Stimulated activated CD4-positive, alpha-beta T cell treated with anti-CD3 and anti-CD28 coated beads, Interleukin-15, amount 100 ng/mL, for 24 hours (primary cell): Measurements from ENCODE around the gene HAUS7.

Source experiments
- DNase-seq: peaks from one replicate; pipeline ENCODE4 v3.0.0-alpha.2; 2020

The HAUS7 gene

GRCh38 chrX:153470411-153471363 is at the start of gene HAUS7:
Gene HAUS7, minus strand, starts transcription at chrX:153470576. Its CDS starts 19 bp downstream, at chrX:153470557.
- DNase-seq = peak; percentile 88

- DNase-seq = no peak
Observed at GRCh38 chrX:153519569-153520286, 49.4 kb upstream of the HAUS7 start.

GRCh38 chrX:153517946-153518834 is 47.8 kb upstream of the HAUS7 start:
- DNase-seq = no peak

DNA sequence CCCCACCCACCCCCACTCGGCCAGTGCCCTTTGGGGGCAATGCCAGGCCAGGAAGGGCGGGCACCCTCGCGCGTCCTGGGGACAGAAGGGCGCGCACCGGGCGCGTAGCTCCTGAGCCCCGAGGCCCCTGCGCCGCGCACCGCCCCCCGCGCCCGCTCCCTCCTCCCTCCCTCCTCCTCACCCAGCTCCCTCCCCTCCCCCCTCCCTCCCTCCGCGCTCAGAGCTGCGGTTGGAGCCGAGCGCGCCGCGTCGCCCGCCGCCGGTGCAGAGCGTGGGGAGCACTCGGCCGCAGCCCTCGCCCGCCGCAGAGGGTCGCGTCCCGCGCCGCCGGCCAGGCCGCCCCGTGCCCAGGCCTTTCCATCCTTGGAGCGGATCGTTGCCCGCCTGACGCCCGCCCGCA is 47.0 kb upstream of the HAUS7 start, which contains the start of gene ATP2B3:
ATP2B3 (plus strand) TSS at position 220 of the 400 bp plus-strand sequence. CDS start 18,606 bp downstream, outside the sequence.
- DNase-seq = no peak

GRCh38 chrX:153516073-153516472 is 45.7 kb upstream of the HAUS7 start:
- no peak for DNase-seq

GRCh38 chrX:153515435-153515834 is 45.1 kb upstream of the HAUS7 start:
- no peak for DNase-seq

GRCh38 chrX:153514259-153514658 is 43.9 kb upstream of the HAUS7 start:
- no peak for DNase-seq

GRCh38 chrX:153513265-153513664 is 42.9 kb upstream of the HAUS7 start:
- DNase-seq = no peak

GRCh38 chrX:153512501-153512893 is 42.1 kb upstream of the HAUS7 start:
- DNase-seq = no peak

DNA sequence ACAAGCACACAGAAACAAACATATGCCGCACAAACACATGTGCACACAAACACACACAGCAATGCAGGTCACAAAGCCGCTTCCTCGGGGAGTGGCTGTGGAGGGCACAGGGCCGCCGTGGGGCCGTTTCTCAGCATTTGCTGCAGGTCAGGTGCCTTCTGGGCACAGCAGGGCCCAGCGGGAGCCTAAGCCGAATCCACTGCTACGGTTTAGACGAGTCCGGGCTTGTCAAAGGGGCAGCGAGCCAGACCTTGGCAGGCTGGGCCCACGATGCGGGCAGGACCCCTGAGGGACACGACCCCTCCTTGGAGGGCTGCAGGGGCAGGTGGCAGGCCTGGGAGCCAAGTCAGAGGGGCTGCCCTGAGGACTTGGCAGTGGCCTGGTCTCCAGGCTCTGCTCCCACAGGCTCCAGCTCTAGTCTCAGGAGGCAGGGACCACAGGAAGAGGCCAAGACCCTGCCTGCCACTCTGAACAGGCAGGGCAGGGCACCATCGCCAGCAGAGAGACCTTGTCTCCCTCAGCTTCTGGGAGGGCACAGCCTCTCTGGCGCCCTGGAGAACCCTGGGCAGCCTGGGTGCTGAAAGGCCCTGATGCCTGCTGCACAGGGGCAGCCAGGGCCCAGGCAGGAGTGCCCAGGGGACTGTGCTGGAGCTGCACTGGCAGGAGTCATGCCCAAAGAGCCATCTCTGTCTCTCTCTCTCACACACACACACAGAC is 41.6 kb upstream of the HAUS7 start:
- DNase-seq = no peak

GRCh38 chrX:153510383-153510782 is 40.0 kb upstream of the HAUS7 start:
- no peak for DNase-seq

GRCh38 chrX:153509592-153509991 is 39.2 kb upstream of the HAUS7 start:
- DNase-seq = no peak

- peak; percentile 85 for DNase-seq
Observed at GRCh38 chrX:153507484-153508178, 37.3 kb upstream of the HAUS7 start.

DNA sequence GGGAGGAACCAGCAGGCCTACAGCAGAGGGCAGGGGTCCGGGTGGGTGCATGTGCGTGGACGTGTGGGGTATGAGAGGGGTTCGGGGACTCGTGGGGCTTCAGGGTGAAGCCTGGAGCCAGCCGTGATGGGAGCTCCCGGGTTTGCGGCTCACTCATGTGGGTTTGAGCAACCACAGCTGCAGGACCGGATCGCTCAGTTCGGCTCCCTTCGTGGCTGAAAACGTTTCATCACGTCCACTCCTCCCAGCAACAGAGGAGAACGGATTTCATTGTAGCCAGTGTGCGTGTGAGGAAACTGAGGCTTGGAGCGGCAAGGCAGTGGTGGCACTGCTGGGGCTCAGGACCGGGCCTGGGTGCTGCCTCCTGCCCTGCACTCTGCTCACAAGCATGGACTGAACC is 35.0 kb upstream of the HAUS7 start:
- DNase-seq = no peak

DNA sequence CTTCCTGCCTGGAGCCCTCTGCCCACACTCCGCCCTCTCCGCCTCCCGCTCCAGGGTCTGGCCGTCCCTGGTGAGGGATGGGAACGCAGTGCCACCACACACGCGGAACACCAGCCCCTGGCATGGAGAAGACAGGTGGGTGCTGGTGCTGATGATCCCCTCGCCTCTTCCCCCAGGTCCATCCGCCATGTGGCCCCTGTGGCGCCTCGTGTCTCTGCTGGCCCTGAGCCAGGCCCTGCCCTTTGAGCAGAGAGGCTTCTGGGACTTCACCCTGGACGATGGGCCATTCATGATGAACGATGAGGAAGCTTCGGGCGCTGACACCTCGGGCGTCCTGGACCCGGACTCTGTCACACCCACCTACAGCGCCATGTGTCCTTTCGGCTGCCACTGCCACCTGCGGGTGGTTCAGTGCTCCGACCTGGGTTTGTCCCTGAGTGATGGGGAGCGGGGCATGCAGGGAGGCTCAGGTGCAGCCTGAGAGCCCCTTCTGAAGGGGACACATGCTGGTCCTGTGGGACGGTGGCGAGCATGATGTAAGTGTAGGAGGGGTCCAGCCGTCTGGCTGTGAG is 34.2 kb upstream of the HAUS7 start:
- no peak for DNase-seq

DNA sequence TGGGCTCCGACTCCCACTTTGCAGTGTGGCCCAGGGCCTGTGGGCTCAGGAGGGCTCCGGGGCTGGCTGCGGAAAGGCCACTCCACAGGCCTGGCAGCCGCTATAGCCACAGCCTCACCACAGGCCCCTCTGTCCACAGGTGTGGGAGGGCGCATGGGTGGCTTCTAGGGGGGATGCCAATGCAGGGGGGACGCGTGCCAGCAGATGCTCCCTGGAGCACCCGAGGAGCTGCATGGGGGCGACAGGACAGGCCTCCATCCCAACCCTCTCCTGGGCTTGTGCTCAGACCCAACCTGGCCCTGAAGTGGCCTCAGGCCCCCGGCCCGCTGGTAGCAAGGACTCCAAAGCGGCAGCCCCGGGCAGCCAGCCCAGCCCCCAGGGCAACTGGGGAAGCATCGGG is 32.4 kb upstream of the HAUS7 start:
- no peak for DNase-seq

DNA sequence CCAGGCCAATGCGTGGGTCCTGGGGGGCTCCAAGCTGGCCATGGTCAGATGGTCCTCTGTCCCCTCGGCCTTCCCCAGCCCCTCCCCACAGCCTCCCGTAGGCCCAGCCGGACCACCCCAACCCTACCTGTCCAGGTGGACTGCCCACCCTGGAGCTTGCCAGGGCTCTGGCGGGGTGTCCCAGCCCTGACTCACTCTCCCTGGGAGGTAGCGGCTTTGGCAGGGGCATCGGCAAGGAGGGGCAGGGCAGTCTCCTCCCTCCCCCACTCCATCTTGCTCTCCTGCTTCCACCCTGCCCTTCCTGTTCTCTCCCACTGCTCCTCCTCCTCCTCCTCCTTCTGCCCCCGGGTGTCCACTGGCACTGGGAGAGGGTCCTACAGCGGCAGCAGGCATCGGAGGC is 31.8 kb upstream of the HAUS7 start:
- DNase-seq = no peak

GRCh38 chrX:153501530-153501929 is 31.2 kb upstream of the HAUS7 start:
- no peak for DNase-seq

DNA sequence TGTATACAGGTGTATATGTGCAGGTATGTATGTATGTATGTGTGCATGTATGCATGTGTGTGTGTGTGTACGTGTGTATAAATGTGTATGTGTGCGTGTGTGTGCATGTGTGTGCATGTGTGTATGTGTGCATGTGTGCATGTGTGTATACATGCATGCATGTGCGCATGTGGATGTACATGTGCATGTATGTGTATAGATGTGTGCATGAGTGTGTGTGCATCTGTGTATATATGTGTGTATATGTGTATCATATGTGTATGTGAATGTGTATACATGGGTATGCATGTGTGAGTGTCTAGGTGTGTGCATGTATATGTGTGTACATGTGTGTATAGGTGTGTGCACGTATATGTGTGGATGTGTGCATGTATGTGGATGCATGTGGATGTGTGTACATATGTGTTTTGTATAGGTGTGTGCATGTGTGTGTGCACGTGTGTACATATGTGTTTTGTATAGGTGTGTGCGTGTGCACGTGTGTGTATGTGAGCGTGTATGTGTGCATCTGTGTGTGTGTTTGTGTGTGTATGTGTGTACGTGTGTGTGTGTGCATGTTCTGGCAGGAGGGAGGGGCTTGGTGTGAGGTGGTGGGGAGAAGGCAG is 30.4 kb upstream of the HAUS7 start:
- DNase-seq = no peak

GRCh38 chrX:153499876-153500275 is 29.5 kb upstream of the HAUS7 start:
- DNase-seq = no peak

DNA sequence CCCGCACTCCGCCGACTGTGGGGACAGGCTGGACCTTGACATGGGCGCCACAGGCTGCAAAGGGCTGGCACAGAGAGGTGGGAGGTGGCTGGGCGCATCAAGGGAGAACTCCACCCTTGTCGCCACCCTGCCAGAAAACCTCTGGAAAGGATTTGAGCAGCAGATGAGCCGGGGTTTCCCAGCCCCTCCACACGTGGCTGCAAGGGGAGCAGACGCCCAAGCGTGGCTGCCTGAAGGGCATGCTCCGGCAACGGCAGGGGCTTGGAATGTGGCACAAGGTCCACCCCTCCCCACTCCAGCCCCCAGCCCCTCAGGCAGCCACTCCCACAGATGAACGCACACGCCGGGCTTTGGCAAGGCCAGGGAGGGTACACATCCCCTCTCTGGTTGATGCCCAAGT is 29.0 kb upstream of the HAUS7 start:
- DNase-seq = no peak
